Mucosa of descending colon (tissue), 3 donors: ENCODE results near the gene MAEL. TPM values are rescaled to one million over a fixed set of nuclear protein-coding genes. Genes with fewer than 3 reads are reported as not detected.

ENCODE experiments used
- ATAC-seq: fragments of 200-7000 bp; cut with Tn5 transposase; one replicate; pipeline ENCODE4 v1.9.1; 2020; ENCODE audit warnings: mild to moderate bottlenecking, moderate library complexity
- DNase-seq, 3 donors: peaks; one replicate each; pipeline ENCODE4 v3.0.0-alpha.2; 2020
- H3K36me3 ChIP-seq: fragments of 200-600 bp; one replicate; pipeline ENCODE4 v1.8.0; 2021; ENCODE audit warnings: low read depth, mild to moderate bottlenecking
- H3K4me1 ChIP-seq: fragments of 200-600 bp; one replicate; pipeline ENCODE4 v1.8.0; 2021; ENCODE audit warnings: low read depth, mild to moderate bottlenecking
- H3K4me3 ChIP-seq: fragments of 200-600 bp; one replicate; pipeline ENCODE4 v1.8.0; 2021; ENCODE audit warnings: mild to moderate bottlenecking
- H3K9me3 ChIP-seq: fragments of 200-600 bp; one replicate; pipeline ENCODE4 v1.8.0; 2021; ENCODE audit warnings: mild to moderate bottlenecking
- intact Hi-C, 2 donors: fragments of 100-400 bp; cut with DNase I in 1 of 2; cut with micrococcal nuclease in 1 of 2; formaldehyde crosslinking; loops; one replicate each; pipeline versions ENCODE4 v1.11.0 to v1.11.1; 2022; cut with DNase I, micrococcal nuclease
- total RNA-seq, 3 donors: library from RNA; stranded (reverse); fragmentation: NEBNext Ultra II Directional in 2 of 3; extraction: Animal tissue kit (Norgen Biotek cat#: 25700) in 2 of 3; gene quantifications; one replicate each; pipeline versions ENCODE4 v1.2.1 to v1.2.4, GENCODE V29; 2021 to 2023
- TF ChIP-seq, protein P1 (sequence below): fragments of 200-600 bp; IDR thresholded peaks from one replicate; pipeline ENCODE4 v1.8.0; 2022; ENCODE audit warnings: antibody characterized with exemption, mild to moderate bottlenecking
- donor health status: DM: no; HTN: no; CAD: no; lungs with moderate emphysema.
- donor health status: DM: no; HTN: no; CAD: no.
- donor health status: DM: no; HTN: yes; CAD: no.

MAEL gene
- total RNA-seq, 3 donors from 2014 or later, result 0.92 TPM; not detected in 2

DNA sequence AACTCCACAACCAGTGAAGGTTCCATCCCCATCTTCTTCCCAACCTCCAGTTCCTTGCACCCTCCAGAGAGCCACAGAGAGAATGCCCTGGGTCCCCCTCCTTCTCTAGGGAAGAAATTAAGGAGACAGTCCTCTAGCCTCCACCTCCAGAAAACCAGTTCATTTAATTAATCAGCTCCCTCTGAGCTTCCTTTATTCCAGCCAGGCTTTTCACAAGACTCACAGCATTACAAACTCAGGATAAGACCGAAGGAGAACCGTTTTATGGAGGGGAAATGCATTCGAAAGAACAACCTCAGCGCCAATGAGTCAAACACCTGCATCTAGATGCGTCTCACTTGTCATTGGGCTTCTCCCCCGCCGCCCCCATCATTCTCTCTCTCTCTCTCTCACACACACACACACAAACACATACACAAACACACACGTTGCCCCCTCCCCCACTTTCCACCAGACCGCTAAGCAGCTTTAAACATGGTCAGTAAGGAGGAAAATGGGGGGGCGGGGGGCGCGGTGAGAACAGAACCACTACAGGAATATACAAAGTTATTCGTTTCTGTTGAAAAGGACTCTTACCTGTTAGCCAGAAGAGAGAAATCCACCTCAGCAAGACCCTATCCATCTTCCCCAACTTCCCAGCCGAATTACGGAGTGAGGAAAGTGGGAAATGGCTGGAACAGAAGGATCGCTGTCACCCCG is 14.3 kb upstream of the MAEL start:
- H3K36me3 ChIP-seq, result no peaks in the 10 kb centered on the region
- intact Hi-C loops, result no loop called here
- DNase-seq (peak in 1 of 3 donors; percentile 12), ATAC-seq (no peak)
- H3K4me1 ChIP-seq, result peaks cover 5% of the 10 kb centered on the region
- H3K9me3 ChIP-seq, result no peaks in the 10 kb centered on the region
- H3K4me3 ChIP-seq, result no peak overlapping the region
- TF ChIP-seq, protein P1, sequence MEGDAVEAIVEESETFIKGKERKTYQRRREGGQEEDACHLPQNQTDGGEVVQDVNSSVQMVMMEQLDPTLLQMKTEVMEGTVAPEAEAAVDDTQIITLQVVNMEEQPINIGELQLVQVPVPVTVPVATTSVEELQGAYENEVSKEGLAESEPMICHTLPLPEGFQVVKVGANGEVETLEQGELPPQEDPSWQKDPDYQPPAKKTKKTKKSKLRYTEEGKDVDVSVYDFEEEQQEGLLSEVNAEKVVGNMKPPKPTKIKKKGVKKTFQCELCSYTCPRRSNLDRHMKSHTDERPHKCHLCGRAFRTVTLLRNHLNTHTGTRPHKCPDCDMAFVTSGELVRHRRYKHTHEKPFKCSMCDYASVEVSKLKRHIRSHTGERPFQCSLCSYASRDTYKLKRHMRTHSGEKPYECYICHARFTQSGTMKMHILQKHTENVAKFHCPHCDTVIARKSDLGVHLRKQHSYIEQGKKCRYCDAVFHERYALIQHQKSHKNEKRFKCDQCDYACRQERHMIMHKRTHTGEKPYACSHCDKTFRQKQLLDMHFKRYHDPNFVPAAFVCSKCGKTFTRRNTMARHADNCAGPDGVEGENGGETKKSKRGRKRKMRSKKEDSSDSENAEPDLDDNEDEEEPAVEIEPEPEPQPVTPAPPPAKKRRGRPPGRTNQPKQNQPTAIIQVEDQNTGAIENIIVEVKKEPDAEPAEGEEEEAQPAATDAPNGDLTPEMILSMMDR, result no peak

DNA sequence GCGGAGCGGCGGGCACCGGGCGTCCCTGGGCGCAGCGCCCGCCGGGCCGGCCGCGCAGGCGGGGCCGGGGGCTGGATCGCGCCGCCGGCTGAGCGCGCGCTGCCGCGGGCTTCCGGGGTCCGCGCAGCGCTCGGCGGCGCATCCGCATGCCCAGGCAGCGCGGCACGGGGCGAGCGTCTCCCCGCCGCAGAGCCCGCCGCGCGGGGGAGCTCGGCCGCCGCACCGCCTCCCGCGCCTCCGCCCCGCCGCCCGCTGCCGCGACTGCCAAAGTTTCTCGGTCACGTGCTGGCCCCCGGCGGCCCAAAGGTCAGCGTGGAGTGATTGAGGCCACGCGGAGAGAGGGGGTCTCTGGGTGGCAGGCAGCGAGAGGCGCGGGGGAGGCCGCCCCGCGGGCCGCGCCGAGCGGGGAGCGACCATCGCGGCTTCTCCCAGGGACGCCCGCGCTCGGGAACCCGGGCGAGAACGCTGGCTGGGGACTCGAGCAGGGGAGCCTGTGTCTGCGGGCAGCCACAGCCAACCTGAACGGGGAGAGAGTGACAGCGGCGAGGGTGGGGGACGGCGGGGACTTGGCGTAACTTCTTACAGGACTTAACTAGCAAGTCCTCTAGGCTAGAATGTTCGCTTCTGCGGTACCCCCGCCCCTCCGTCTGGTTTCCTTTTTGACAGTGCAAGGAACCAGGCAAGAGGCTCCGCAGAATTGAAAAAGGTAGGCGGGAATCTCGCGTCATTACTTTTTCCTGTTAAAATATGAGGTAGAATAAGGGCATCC is 13.5 kb upstream of the MAEL start, which contains the start of gene ILDR2:
TSS of gene ILDR2 (minus strand) at position 180 of the 769 bp plus-strand sequence. CDS start 272 bp downstream, outside the sequence.
- peak within 1 kb of the TSS; percentile 19 for H3K4me3 ChIP-seq
- intact Hi-C loops, result no loop called here
- peak; percentile 51 to 63 (median 59) for DNase-seq
- TF ChIP-seq, protein P1, result no peak
- H3K4me1 ChIP-seq, result peaks cover 5% of the 10 kb centered on the region
- no peaks in the 10 kb centered on the region for H3K36me3 ChIP-seq
- no peaks in the 10 kb centered on the region for H3K9me3 ChIP-seq
- ATAC-seq, result peak; percentile 86

DNA sequence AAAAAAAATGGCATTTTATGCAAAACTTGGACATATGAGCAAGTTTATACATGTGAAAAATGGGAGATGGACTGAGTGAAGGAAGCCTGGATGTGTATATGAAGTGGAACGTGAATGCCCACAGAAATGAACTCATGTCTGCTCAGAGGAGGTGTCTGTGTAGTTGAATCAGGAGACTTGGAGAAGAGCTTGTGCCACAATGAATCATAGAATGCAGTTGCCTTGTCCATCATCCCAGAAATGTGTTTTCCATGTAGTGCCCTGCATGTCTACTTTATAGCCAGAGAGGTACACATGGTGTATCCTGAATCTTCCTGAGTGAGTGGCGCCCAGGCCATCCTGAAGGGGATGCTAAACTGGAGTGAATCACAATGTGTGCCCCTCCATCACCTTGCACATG is 11.1 kb upstream of the MAEL start:
- TF ChIP-seq, protein P1, result no peak
- DNase-seq (no peak), ATAC-seq (no peak)
- no peaks in the 10 kb centered on the region for H3K9me3 ChIP-seq
- no peak overlapping the region for H3K4me3 ChIP-seq
- H3K36me3 ChIP-seq, result no peaks in the 10 kb centered on the region
- H3K4me1 ChIP-seq, result peaks cover 5% of the 10 kb centered on the region
- intact Hi-C loops, result no loop called here

DNA sequence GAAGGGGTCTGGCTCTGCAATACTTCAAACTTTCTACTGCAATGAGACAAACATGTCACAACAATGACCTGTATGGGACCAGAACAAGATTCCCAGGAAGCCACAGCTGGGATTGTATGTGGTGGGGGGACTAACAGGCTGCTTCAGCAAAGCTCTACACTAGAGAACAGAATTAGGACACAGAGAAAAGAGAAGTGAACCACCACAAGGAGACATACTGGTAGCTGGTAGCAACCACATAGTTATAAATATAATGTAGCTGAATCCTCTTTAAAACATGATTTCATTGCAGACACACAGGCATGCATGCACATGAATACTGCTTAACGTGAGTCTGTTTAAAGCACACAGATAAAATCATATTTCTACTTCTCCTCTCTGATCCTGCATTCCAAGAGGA is 10.3 kb upstream of the MAEL start:
- no peaks in the 10 kb centered on the region for H3K9me3 ChIP-seq
- DNase-seq (no peak), ATAC-seq (no peak)
- intact Hi-C loops, result no loop called here
- H3K4me1 ChIP-seq, result peaks cover 5% of the 10 kb centered on the region
- TF ChIP-seq, protein P1, result no peak
- H3K36me3 ChIP-seq, result no peaks in the 10 kb centered on the region
- H3K4me3 ChIP-seq, result no peak overlapping the region

DNA sequence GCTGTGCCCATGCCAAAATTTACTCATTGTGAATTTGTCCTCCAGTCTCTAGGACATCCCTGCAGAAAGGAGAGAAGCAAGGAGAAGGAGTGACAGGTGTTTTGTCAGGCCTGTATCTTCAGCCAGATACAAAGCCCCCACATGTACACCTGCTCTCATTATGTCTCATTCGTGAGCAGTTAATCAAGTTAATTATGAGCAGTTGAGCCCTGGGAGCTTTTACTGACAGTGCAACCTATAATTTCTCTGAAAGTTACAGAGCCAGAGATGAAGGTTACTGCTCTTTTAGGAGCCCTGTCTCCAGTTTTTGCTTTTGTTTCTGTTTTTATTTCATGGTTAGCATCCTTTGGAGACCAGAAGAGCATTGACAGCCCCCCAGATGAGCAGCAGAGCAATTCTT is 8.7 kb upstream of the MAEL start:
- no peak overlapping the region for H3K4me3 ChIP-seq
- H3K4me1 ChIP-seq, result no peaks in the 10 kb centered on the region
- H3K9me3 ChIP-seq, result no peaks in the 10 kb centered on the region
- H3K36me3 ChIP-seq, result no peaks in the 10 kb centered on the region
- TF ChIP-seq, protein P1, result no peak
- no peak for ATAC-seq
- no peak for DNase-seq
- intact Hi-C loops, result no loop called here
